ENCODE measurements around the gene MFAP3. TPM values are rescaled to one million over a fixed set of nuclear protein-coding genes. Genes with fewer than 3 reads are reported as not detected.

MFAP3 gene
- total and polyA plus RNA-seq, 2 donors (not counting 3 experiments of a cell fraction or from before 2014, with no cell fraction given) = 19.5 to 35.3 TPM

GRCh38 chr5:154059039-154059430, 20.3 kb downstream of the MFAP3 start:
- Histone ChIP-seq H3K4me3 (replicated peaks in 1 of 3; ENCODE audit: insufficient read depth in 1 of 3, low read depth in 1 of 3, low read length in 3 of 3) (no peak overlapping the region), H3K79me2 (ENCODE audit: control insufficient read depth, insufficient read depth, low read length) (no peaks in the 10 kb centered on the region), H2AFZ (ENCODE audit: low read depth, low read length) (no peak overlapping the region), H3K9me3 (replicated peaks; ENCODE audit: control insufficient read depth, insufficient read depth, low read length) (no peaks in the 10 kb centered on the region), H3K9ac (replicated peaks; ENCODE audit: extremely low read depth, insufficient read depth, low read length) (no peak overlapping the region), H4K20me1 (replicated peaks; ENCODE audit: control insufficient read depth, extremely low read depth, insufficient read depth, low read length) (no peaks in the 10 kb centered on the region), H3K27ac (ENCODE audit: insufficient read depth, low read depth, low read length) (no peak overlapping the region), H3K9me1 (replicated peaks; ENCODE audit: control insufficient read depth, extremely low read depth, insufficient read depth, low read length) (no peaks in the 10 kb centered on the region), H3K36me3 (ENCODE audit: control insufficient read depth in 2 of 2, extremely low read depth in 1 of 2, insufficient read depth in 2 of 2, low read length in 2 of 2) (no peaks in the 10 kb centered on the region), H3K4me1 (ENCODE audit: control insufficient read depth, extremely low read depth, insufficient read depth, low read length) (no peaks in the 10 kb centered on the region), H3K4me2 (ENCODE audit: insufficient read depth, low read length) (no peak overlapping the region), H3K27me3 (ENCODE audit: control insufficient read depth in 2 of 2, insufficient read depth in 2 of 2, low read length in 2 of 2) (no peaks in the 10 kb centered on the region)
- intact Hi-C loops (cut with micrococcal nuclease) (no loop called here), dilution Hi-C loops (cut with MboI; ENCODE audit: extremely low pct_ligation_motif_present, low sequenced_read_pairs) (no loop called here)
- ChIA-PET CTCF (interaction anchor here (1.0 to 3.2 kb wide), 7 partner anchors 8 to 346 kb away, joined by 3 to 26 read pairs (median 4); no protein-coding TSS in a partner anchor), POLR2A (no interaction called here)
- no peak for DNase-seq (ENCODE audit: low read depth, low spot score)
- no peak for FAIRE-seq
- no peak for TF ChIP-seq CTCF (IDR thresholded peaks at IDR 0.05; ENCODE audit: extremely low read depth in 1 of 2, insufficient read depth in 1 of 2, low read depth in 1 of 2, low read length in 2 of 2)
- no peak for TF ChIP-seq GATA2 (IDR thresholded peaks at IDR 0.05; ENCODE audit: insufficient read depth, insufficient read length, low read depth, low read length)
- TF ChIP-seq EZH2 (IDR thresholded peaks at IDR 0.05; ENCODE audit: borderline replicate concordance, low read depth, low read length, severe bottlenecking) = no peak
- no peak for TF ChIP-seq FOS (IDR thresholded peaks at IDR 0.05; ENCODE audit: borderline replicate concordance, insufficient read depth, low read length)
- TF ChIP-seq POLR2AphosphoS5 (IDR thresholded peaks at IDR 0.05; ENCODE audit: insufficient read depth, low read depth, low read length) = no peak
- TF ChIP-seq MAX (IDR thresholded peaks at IDR 0.05; ENCODE audit: insufficient read depth, insufficient read length) = no peak
- no peak for TF ChIP-seq JUN (IDR thresholded peaks at IDR 0.05; ENCODE audit: borderline replicate concordance, insufficient read depth, insufficient read length, low read depth)
- TF ChIP-seq MYC (IDR thresholded peaks at IDR 0.05; ENCODE audit: low read depth, low read length) = no peak
- no peak for TF ChIP-seq POLR2A (IDR thresholded peaks at IDR 0.05; ENCODE audit: low read depth, low read length)
- no TSS peak for BruUV-seq (replicated peaks)
